ENCODE measurements around the gene CLDN5.
A peak's percentile ranks its signal among the peaks of the same experiment; 100 is the strongest.

The CLDN5 gene

GRCh38 chr22:19559324-19559811 lies 35.2 kb upstream of the CLDN5 start:
- WGBS (ENCODE audit: extremely low coverage, insufficient coverage, low lambda C conversion rate), result no CpG with 5 or more reads among the region's 9 CpGs
- Histone ChIP-seq H3K4me3 (ENCODE audit: low read length) (no peak overlapping the region), H3K79me2 (ENCODE audit: control insufficient read depth, insufficient read depth, low read length) (no peaks in the 10 kb centered on the region)

GRCh38 chr22:19556963-19557545 lies 32.8 kb upstream of the CLDN5 start:
- H3K4me1 ChIP-seq (ENCODE audit: control insufficient read depth, low read depth, low read length), result no peaks in the 10 kb centered on the region
- no peak overlapping the region for H2AK5ac ChIP-seq (ENCODE audit: low read length)
- DNase-seq, result no peak
- no peak overlapping the region for H3K27ac ChIP-seq (ENCODE audit: low read depth, low read length)
- no peak overlapping the region for H2BK5ac ChIP-seq (ENCODE audit: low read length)
- H4K5ac ChIP-seq (ENCODE audit: low read length), result no peak overlapping the region
- H3K4me3 ChIP-seq (ENCODE audit: low read length), result no peak overlapping the region
- H3K56ac ChIP-seq (ENCODE audit: low read length), result no peak overlapping the region
- H3K9ac ChIP-seq (ENCODE audit: low read length), result no peak overlapping the region
- H3K23ac ChIP-seq (ENCODE audit: low read length), result no peak overlapping the region
- no peak overlapping the region for H2BK15ac ChIP-seq (replicated peaks; ENCODE audit: low read depth)
- no peaks in the 10 kb centered on the region for H3K36me3 ChIP-seq (ENCODE audit: control insufficient read depth, insufficient read depth, low read length)
- H2BK120ac ChIP-seq (ENCODE audit: low read depth, low read length), result no peak overlapping the region
- no peak overlapping the region for H4K8ac ChIP-seq (ENCODE audit: low read depth, low read length)
- H3K18ac ChIP-seq (ENCODE audit: low read length), result no peak overlapping the region
- no peak overlapping the region for H3K4ac ChIP-seq (ENCODE audit: low read depth, low read length)
- H3K4me2 ChIP-seq (ENCODE audit: low read length), result no peak overlapping the region
- H3K27me3 ChIP-seq (ENCODE audit: insufficient read depth, low read length, poor library complexity), result no peaks in the 10 kb centered on the region
- H3K79me2 ChIP-seq (ENCODE audit: control insufficient read depth, insufficient read depth, low read length), result no peaks in the 10 kb centered on the region
- no peaks in the 10 kb centered on the region for H3K79me1 ChIP-seq (ENCODE audit: low read length)
- no CpG with 5 or more reads among the region's 10 CpGs for WGBS (ENCODE audit: extremely low coverage, insufficient coverage, low lambda C conversion rate)

More at GRCh38 chr22:19559324-19559811, 35.2 kb upstream of the CLDN5 start:
- Histone ChIP-seq H4K5ac (ENCODE audit: low read length) (no peak overlapping the region), H3K56ac (ENCODE audit: low read length) (no peak overlapping the region), H3K4ac (ENCODE audit: low read depth, low read length) (no peak overlapping the region), H2BK5ac (ENCODE audit: low read length) (no peak overlapping the region), H3K27ac (ENCODE audit: low read depth, low read length) (no peak overlapping the region), H3K4me1 (ENCODE audit: control insufficient read depth, low read depth, low read length) (no peaks in the 10 kb centered on the region), H3K36me3 (ENCODE audit: control insufficient read depth, insufficient read depth, low read length) (no peaks in the 10 kb centered on the region), H3K23ac (ENCODE audit: low read length) (no peak overlapping the region), H2BK120ac (ENCODE audit: low read depth, low read length) (no peak overlapping the region), H2BK15ac (replicated peaks; ENCODE audit: low read depth) (no peak overlapping the region), H3K4me2 (ENCODE audit: low read length) (no peak overlapping the region), H2AK5ac (ENCODE audit: low read length) (no peak overlapping the region), H3K9ac (ENCODE audit: low read length) (no peak overlapping the region), H3K27me3 (ENCODE audit: insufficient read depth, low read length, poor library complexity) (no peaks in the 10 kb centered on the region), H3K79me1 (ENCODE audit: low read length) (no peaks in the 10 kb centered on the region), H3K18ac (ENCODE audit: low read length) (no peak overlapping the region), H4K8ac (ENCODE audit: low read depth, low read length) (no peak overlapping the region)
- DNase-seq, result peak; percentile 28

GRCh38 chr22:19555651-19556050 lies 31.4 kb upstream of the CLDN5 start:
- no peak overlapping the region for H2BK15ac ChIP-seq (replicated peaks; ENCODE audit: low read depth)
- H2BK5ac ChIP-seq (ENCODE audit: low read length), result no peak overlapping the region
- H3K27me3 ChIP-seq (ENCODE audit: insufficient read depth, low read length, poor library complexity), result no peaks in the 10 kb centered on the region
- no peak overlapping the region for H3K56ac ChIP-seq (ENCODE audit: low read length)
- no peaks in the 10 kb centered on the region for H3K79me1 ChIP-seq (ENCODE audit: low read length)
- no peak overlapping the region for H3K27ac ChIP-seq (ENCODE audit: low read depth, low read length)
- H4K8ac ChIP-seq (ENCODE audit: low read depth, low read length), result no peak overlapping the region
- no peaks in the 10 kb centered on the region for H3K36me3 ChIP-seq (ENCODE audit: control insufficient read depth, insufficient read depth, low read length)
- H4K5ac ChIP-seq (ENCODE audit: low read length), result no peak overlapping the region
- H3K79me2 ChIP-seq (ENCODE audit: control insufficient read depth, insufficient read depth, low read length), result no peaks in the 10 kb centered on the region
- H2BK120ac ChIP-seq (ENCODE audit: low read depth, low read length), result no peak overlapping the region
- H3K9ac ChIP-seq (ENCODE audit: low read length), result no peak overlapping the region
- no peak overlapping the region for H3K4ac ChIP-seq (ENCODE audit: low read depth, low read length)
- no peak overlapping the region for H3K23ac ChIP-seq (ENCODE audit: low read length)
- H3K4me3 ChIP-seq (ENCODE audit: low read length), result no peak overlapping the region
- no peak overlapping the region for H2AK5ac ChIP-seq (ENCODE audit: low read length)
- WGBS (ENCODE audit: extremely low coverage, insufficient coverage, low lambda C conversion rate), result no CpG with 5 or more reads among the region's 6 CpGs
- H3K4me1 ChIP-seq (ENCODE audit: control insufficient read depth, low read depth, low read length), result no peaks in the 10 kb centered on the region
- no peak overlapping the region for H3K18ac ChIP-seq (ENCODE audit: low read length)
- no peak overlapping the region for H3K4me2 ChIP-seq (ENCODE audit: low read length)
- DNase-seq, result no peak

- Histone ChIP-seq H3K4me2 (ENCODE audit: low read length) (no peak overlapping the region), H3K27me3 (ENCODE audit: insufficient read depth, low read length, poor library complexity) (no peaks in the 10 kb centered on the region), H4K5ac (ENCODE audit: low read length) (no peak overlapping the region), H2AK5ac (ENCODE audit: low read length) (no peak overlapping the region), H2BK5ac (ENCODE audit: low read length) (no peak overlapping the region), H3K9ac (ENCODE audit: low read length) (no peak overlapping the region), H4K8ac (ENCODE audit: low read depth, low read length) (no peak overlapping the region), H2BK15ac (replicated peaks; ENCODE audit: low read depth) (no peak overlapping the region), H3K79me2 (ENCODE audit: control insufficient read depth, insufficient read depth, low read length) (no peaks in the 10 kb centered on the region), H2BK120ac (ENCODE audit: low read depth, low read length) (no peak overlapping the region), H3K4ac (ENCODE audit: low read depth, low read length) (no peak overlapping the region), H3K36me3 (ENCODE audit: control insufficient read depth, insufficient read depth, low read length) (no peaks in the 10 kb centered on the region), H3K4me1 (ENCODE audit: control insufficient read depth, low read depth, low read length) (no peaks in the 10 kb centered on the region), H3K23ac (ENCODE audit: low read length) (no peak overlapping the region), H3K56ac (ENCODE audit: low read length) (no peak overlapping the region), H3K79me1 (ENCODE audit: low read length) (no peaks in the 10 kb centered on the region), H3K4me3 (ENCODE audit: low read length) (no peak overlapping the region), H3K18ac (ENCODE audit: low read length) (no peak overlapping the region), H3K27ac (ENCODE audit: low read depth, low read length) (no peak overlapping the region)
- DNase-seq, result peak; percentile 93
- no CpG with 5 or more reads among the region's 12 CpGs for whole genome bisulfite sequencing (ENCODE audit: extremely low coverage, insufficient coverage, low lambda C conversion rate)
Observed at GRCh38 chr22:19554834-19555404, 30.7 kb upstream of the CLDN5 start.

- Histone ChIP-seq H3K4ac (ENCODE audit: low read depth, low read length) (no peak overlapping the region), H4K5ac (ENCODE audit: low read length) (no peak overlapping the region), H3K79me1 (ENCODE audit: low read length) (no peaks in the 10 kb centered on the region), H2BK5ac (ENCODE audit: low read length) (no peak overlapping the region), H3K27ac (ENCODE audit: low read depth, low read length) (no peak overlapping the region), H3K27me3 (ENCODE audit: insufficient read depth, low read length, poor library complexity) (no peaks in the 10 kb centered on the region), H3K18ac (ENCODE audit: low read length) (no peak overlapping the region), H2AK5ac (ENCODE audit: low read length) (no peak overlapping the region), H3K56ac (ENCODE audit: low read length) (no peak overlapping the region), H3K4me2 (ENCODE audit: low read length) (no peak overlapping the region), H3K23ac (ENCODE audit: low read length) (no peak overlapping the region), H3K9ac (ENCODE audit: low read length) (no peak overlapping the region), H3K4me1 (ENCODE audit: control insufficient read depth, low read depth, low read length) (no peaks in the 10 kb centered on the region), H3K4me3 (ENCODE audit: low read length) (no peak overlapping the region), H3K36me3 (ENCODE audit: control insufficient read depth, insufficient read depth, low read length) (no peaks in the 10 kb centered on the region), H2BK15ac (replicated peaks; ENCODE audit: low read depth) (no peak overlapping the region), H4K8ac (ENCODE audit: low read depth, low read length) (no peak overlapping the region), H2BK120ac (ENCODE audit: low read depth, low read length) (no peak overlapping the region), H3K79me2 (ENCODE audit: control insufficient read depth, insufficient read depth, low read length) (no peaks in the 10 kb centered on the region)
- no peak for DNase-seq
- no CpG with 5 or more reads among the region's 2 CpGs for whole genome bisulfite sequencing (ENCODE audit: extremely low coverage, insufficient coverage, low lambda C conversion rate)
Observed at GRCh38 chr22:19553201-19553600, 29.0 kb upstream of the CLDN5 start.

GRCh38 chr22:19550382-19550781 lies 26.2 kb upstream of the CLDN5 start:
- Histone ChIP-seq H2BK120ac (ENCODE audit: low read depth, low read length) (no peak overlapping the region), H3K27me3 (ENCODE audit: insufficient read depth, low read length, poor library complexity) (no peaks in the 10 kb centered on the region), H3K9ac (ENCODE audit: low read length) (no peak overlapping the region), H3K4me1 (ENCODE audit: control insufficient read depth, low read depth, low read length) (no peaks in the 10 kb centered on the region), H3K4me2 (ENCODE audit: low read length) (no peak overlapping the region), H3K4me3 (ENCODE audit: low read length) (no peak overlapping the region), H3K23ac (ENCODE audit: low read length) (no peak overlapping the region), H3K36me3 (ENCODE audit: control insufficient read depth, insufficient read depth, low read length) (no peaks in the 10 kb centered on the region), H3K79me2 (ENCODE audit: control insufficient read depth, insufficient read depth, low read length) (no peaks in the 10 kb centered on the region), H3K18ac (ENCODE audit: low read length) (no peak overlapping the region), H4K8ac (ENCODE audit: low read depth, low read length) (no peak overlapping the region), H3K79me1 (ENCODE audit: low read length) (no peaks in the 10 kb centered on the region), H2BK15ac (replicated peaks; ENCODE audit: low read depth) (no peak overlapping the region), H3K27ac (ENCODE audit: low read depth, low read length) (no peak overlapping the region), H3K56ac (ENCODE audit: low read length) (no peak overlapping the region), H3K4ac (ENCODE audit: low read depth, low read length) (no peak overlapping the region), H4K5ac (ENCODE audit: low read length) (no peak overlapping the region), H2AK5ac (ENCODE audit: low read length) (no peak overlapping the region), H2BK5ac (ENCODE audit: low read length) (no peak overlapping the region)
- DNase-seq, result no peak
- WGBS (ENCODE audit: extremely low coverage, insufficient coverage, low lambda C conversion rate), result no CpG with 5 or more reads among the region's 7 CpGs

Data from mesendoderm (in vitro differentiated cells).